ENCODE measurements around the gene NOB1. TPM values are rescaled to one million over a fixed set of nuclear protein-coding genes. Genes with fewer than 3 reads are reported as not detected.

The NOB1 gene
- total RNA-seq, 1 donor from 2014 or later: 64.6 TPM

Other genes with a start within 250 kb of the NOB1 start
- gene NFAT5, start 189.0 kb downstream of the NOB1 start, total RNA-seq: 26.5 and 28.3 TPM in 2 replicates
- 36.6 and 42.4 TPM in 2 replicates for gene NQO1, start 28.4 kb downstream of the NOB1 start, total RNA-seq
- 70.3 and 73.2 TPM in 2 replicates for gene WWP2, start 7.4 kb upstream of the NOB1 start, total RNA-seq
- gene CLEC18A, start 196.4 kb upstream of the NOB1 start, total RNA-seq: 0.82 and 0.89 TPM in 2 replicates